K562 treated with DMSO at 1 percent for 4 hours (cell line): ENCODE results near the gene NFIC. TPM values are rescaled to one million over a fixed set of nuclear protein-coding genes. Genes with fewer than 3 reads are reported as not detected.

ENCODE experiments used
- total RNA-seq: library from RNA; unstranded; fragments of 300-600 nt; gene quantifications from 2 replicates; pipeline ENCODE4 v1.2.3, GENCODE V29; 2022; ENCODE audit not compliant: insufficient read depth

NFIC gene
- total RNA-seq = 17.6 and 29.3 TPM in 2 replicates

DNA sequence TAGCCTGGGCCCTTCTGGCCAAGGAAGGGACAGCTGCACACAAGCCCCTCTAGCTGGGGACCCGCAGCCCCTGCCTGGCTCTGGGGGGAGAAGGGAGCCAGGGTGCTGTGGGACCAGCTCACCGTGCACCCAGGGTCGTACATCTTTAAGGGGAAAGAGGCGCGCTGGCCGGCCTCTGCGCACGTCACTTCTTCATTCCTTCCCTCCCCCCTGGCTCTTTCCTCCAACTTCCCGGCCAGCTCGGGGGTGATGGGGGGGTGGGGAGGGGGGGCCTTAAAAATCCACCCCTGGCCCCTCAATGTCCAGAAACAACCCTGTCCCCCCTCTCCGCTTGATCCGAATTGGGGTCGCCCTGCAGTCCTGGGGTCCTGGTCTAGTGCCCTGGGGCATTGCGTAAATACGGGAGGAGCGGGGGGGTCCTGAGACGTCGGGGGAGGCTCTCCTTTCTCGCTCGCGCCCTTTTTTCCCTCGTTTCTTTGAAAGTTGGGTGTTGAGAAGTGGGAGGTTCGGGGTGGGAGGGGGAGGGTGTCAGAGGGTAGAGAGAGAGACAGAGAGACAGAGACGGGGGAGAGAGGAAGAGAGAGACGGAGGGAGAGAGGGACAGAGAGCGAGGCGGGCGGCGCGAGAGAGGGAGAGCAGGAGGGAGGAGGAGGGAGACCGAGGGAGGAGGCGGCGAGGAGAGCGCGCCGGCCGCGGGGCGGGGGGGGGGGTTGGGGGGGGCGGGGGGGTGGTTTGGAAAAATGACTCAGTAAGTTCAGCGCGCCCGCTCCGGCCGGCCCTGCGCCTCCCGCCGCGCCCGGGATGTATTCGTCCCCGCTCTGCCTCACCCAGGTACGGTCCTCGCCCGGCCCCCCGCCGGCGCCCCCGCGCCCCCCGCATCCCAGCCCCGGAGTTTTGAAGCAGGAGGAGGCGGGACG is at the start of gene NFIC:
Gene NFIC (plus strand): TSS at position 748 of the 917 bp plus-strand sequence. CDS start 54 bp downstream, at position 802.

DNA sequence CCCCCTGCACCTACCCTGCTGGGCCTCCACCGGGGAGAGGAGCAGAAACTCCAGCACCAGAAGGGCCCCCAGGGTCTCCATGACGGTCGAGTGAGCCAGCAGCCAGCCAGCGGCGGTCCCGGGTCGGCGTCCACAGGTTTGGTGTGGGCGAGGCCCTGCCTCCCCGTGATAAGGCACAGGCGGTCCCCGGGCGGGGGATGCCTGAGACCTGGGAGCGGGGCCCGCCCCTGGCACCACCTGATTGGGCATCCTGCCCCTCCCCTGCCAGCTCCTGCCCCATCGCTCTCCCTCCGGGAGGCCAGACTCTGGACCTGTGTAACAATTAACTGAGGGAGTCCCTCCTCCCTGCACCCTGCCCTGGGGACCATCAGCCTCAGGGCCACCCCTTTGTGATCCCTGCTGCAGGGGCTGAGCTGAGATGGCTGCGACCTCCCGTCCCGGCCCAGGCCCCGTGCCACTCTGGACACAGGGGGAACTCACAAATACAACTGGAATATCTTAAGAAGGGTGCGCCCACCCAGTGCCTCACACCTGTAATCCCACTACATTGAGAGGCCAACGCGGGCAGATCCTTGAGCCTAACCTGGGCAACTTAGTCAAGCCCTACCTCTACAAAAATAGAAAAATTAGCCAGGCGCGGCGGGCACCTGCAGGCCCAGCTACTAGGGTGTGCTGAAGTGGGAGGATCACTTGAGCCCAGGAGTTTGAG is 114.2 kb downstream of the NFIC start, which contains the start of gene SMIM24:
Gene SMIM24 (minus strand): TSS at position 143 of the 709 bp plus-strand sequence. CDS start 62 bp downstream, at position 81.

GRCh38 chr19:3483226-3483628 is 116.8 kb downstream of the NFIC start, which contains the start of gene SMIM44:
Gene SMIM44 (minus strand): TSS chr19:3483441. CDS start chr19:3483403, 38 bp downstream.

GRCh38 chr19:3500429-3501101 is 134.2 kb downstream of the NFIC start, which contains the start of gene DOHH:
Gene DOHH (minus strand): TSS chr19:3500674. CDS start chr19:3496814, 3,860 bp downstream.

GRCh38 chr19:3505598-3506383 is 139.4 kb downstream of the NFIC start, which contains the start of gene FZR1:
Gene FZR1 (plus strand): TSS chr19:3506311. CDS start chr19:3522990, 16,679 bp downstream.

Other genes with a start within 250 kb of the NFIC start
- gene GNA15, start 230.6 kb upstream of the NFIC start, total RNA-seq = not detected in 2 replicates
- not detected in 2 replicates for gene S1PR4, start 187.8 kb upstream of the NFIC start, total RNA-seq
- 54.1 and 63.5 TPM in 2 replicates for gene NCLN, start 180.7 kb upstream of the NFIC start, total RNA-seq
- not detected in 2 replicates for gene CELF5, start 141.9 kb upstream of the NFIC start, total RNA-seq
- gene SMIM24, start 113.9 kb downstream of the NFIC start, total RNA-seq = 3.9 TPM in 1 of 2 replicates, not detected in the other
- not detected in 2 replicates for gene SMIM44, start 116.9 kb downstream of the NFIC start, total RNA-seq
- gene DOHH, start 134.1 kb downstream of the NFIC start, total RNA-seq = 30.2 and 36.7 TPM in 2 replicates
- 25.3 and 28.9 TPM in 2 replicates for gene FZR1, start 139.7 kb downstream of the NFIC start, total RNA-seq
- gene TEKTIP1, start 172.6 kb downstream of the NFIC start, total RNA-seq = 1.8 TPM in 1 of 2 replicates, not detected in the other
- gene MFSD12, start 191.0 kb downstream of the NFIC start, total RNA-seq = 103 and 121 TPM in 2 replicates
- gene HMG20B, start 206.4 kb downstream of the NFIC start, total RNA-seq = 203 and 207 TPM in 2 replicates
- gene GIPC3, start 218.9 kb downstream of the NFIC start, total RNA-seq = 7.8 and 8.1 TPM in 2 replicates
- 5.1 and 5.5 TPM in 2 replicates for gene TBXA2R, start 240.3 kb downstream of the NFIC start, total RNA-seq